ENCODE results near the gene CCDC57.
"Not testable (repeated sequence)": the region's sequence is repeated elsewhere in the genome, so short reads cannot be mapped to it uniquely, and the experiment has no call there.

Gene CCDC57

DNA sequence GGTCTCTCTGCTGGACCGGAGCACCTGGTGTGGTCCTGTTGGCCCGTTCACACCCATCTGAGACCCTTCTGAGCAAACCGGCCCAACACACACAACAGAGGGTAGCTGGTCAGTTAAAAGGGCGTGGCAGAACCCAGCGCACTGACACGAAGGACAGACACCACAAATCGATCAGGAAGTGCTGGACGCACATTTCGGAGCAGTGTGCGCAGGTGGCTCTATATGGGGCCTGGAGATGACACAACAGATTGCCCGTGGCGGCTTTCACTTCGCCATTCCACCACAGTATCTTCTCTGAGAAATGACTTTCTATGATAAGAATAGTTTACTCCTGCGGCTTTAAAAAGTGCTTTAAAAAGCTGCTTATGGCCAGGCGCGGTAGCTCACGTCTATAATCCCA, 12.5 kb downstream of the CCDC57 start:
- DNase-seq = peak in 1 of 5 experiments; percentile 44

DNA sequence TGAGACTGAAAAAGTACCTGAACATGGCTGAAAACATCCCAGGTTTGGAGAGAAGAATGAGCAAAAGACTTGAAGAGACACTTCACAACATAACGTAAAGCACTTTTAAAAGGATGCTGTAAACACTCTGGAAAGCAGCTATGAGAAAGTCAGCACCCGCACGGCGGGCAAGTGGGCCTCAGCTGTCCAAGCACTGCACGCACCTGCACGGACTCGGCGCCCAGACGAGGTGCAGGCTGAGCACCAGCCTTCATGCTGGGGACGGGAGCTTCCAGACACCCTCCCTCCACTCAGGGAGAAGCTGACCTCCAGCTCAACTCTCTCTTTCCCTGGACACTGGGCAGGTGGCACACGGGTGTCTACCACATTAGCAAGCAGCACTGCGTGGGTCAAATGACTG, 13.1 kb downstream of the CCDC57 start:
- no peak for DNase-seq

- peak in 1 of 5 experiments; percentile 59 for DNase-seq
Measured at GRCh38 chr17:82198092-82198491, 14.6 kb downstream of the CCDC57 start.

DNA sequence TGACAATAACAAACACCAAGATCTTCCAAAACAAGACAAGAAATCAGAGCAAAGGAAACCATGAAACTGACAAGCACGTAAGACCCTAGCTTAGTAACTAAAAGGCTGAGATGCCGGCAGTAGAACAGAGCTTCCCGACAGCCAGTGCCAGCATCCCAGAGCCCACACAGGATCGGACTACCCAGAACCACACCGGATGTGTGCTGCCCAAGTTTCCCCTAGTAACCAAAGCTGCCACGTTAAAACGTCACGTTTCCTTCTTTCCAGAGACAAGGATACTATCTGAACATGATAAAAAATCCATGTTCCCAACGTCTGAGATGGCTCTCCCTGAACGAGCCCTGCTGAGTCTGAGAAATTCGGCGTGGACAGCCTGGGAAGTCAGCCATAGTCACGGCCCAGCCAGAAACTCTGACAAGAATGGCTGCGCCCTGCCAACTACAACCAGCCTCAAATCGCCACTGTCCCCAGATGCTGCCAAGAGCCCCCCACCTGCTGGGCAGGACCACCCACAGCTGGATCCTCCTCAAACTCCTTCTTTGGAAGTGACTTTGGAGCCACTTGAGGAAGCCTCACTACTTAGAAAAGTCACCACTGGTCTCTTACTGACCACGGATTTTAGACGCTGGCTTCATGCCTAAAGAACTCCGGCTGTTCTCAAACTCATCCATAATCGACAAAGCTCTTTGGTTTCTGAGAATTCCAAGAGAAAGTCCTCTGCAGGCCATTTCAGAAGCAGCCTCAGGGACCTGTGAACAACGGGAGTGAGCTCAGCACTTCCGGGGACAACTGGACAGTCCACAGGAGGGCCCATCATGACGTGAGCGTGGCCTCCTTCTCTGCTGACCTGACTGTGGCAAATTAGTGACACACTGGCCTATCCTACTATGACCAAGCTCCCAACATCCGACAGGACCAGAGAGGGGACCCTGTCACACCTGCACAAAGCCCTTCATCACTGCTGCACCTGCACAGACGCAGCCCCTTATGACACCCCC, 16.7 kb downstream of the CCDC57 start:
- no peak for DNase-seq

DNA sequence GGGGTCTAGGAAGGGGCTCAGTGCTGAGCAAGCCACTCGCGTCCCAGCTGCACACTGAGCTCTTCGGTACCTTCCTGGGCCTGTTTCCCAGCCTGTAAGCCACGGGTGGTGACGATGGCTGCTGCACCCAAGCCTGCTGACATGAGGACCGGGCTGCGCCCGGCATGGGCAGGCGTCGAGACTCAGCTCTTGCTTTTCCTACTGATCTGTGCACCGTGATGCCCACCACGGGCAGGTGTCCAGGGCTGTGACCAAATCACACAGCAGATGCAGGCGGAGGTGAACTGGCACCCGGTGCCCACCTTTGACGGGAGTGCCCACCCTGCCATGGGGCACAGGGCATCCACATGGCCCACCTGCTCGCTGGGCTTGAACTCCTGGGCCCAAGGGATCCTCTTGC, 17.9 kb downstream of the CCDC57 start:
- DNase-seq = no peak

- no peak for DNase-seq
Measured at GRCh38 chr17:82193520-82194220, 19.0 kb downstream of the CCDC57 start.

GRCh38 chr17:82193050-82193449, 19.6 kb downstream of the CCDC57 start:
- DNase-seq = not testable (repeated sequence)

- DNase-seq = no peak
Measured at GRCh38 chr17:82188001-82188961, 24.4 kb downstream of the CCDC57 start.

GRCh38 chr17:82187500-82187899, 25.1 kb downstream of the CCDC57 start:
- no peak for DNase-seq

DNA sequence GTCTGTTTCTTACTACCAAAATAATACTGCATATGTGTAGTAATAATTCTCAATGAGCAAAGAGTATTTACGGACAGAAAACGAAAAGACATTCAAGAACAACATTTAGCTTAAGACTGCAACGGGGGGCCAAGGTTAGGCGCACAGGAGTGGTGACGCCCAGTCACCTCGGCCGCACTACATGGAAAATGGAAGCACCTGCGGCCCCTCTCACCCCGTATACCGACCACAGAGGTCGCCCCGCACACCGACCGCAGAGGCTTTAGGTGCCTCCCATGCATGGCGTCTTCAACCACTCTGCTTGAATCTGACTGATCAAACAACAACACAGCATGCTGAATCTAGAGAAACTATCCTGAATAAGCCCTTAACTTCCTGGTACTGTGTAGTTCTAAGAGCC, 26.4 kb downstream of the CCDC57 start:
- no peak for DNase-seq

GRCh38 chr17:82184761-82185160, 27.9 kb downstream of the CCDC57 start:
- no peak for DNase-seq

DNA sequence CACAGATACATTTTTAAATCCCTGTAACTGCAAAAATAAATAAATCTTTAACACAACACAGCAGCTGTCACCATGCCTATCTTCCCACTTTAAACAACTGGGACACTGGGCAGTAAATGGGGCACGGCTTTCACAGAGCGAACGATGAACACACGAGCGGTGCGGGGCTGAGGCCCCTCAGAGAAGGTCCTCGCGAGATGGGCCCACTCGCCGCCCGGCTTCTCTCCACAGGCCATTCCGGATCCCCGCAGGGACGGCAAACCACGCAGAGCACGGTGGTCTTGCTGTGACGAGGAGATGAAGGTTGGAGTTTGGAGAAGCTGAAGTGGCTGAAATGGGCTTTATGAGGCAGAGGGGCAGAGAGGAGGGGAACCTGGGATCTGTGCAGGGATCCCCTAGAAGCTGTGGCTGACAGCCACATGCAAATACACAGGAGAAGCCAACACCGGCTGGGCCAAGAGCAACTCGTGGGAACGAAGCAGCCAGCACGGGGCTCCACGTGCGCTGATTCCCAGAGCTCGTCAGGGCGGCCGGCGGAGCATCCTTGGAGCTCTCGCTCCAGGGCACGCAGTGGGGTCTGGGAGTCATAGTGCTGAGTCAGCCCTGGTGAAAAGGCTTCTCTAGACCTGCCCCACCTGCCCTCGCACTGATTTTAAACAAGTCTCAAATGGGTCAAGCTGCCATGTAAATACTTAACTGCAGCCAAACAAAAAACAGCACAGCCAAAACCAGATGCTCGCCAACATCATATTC, 31.7 kb downstream of the CCDC57 start:
- no peak for DNase-seq

DNA sequence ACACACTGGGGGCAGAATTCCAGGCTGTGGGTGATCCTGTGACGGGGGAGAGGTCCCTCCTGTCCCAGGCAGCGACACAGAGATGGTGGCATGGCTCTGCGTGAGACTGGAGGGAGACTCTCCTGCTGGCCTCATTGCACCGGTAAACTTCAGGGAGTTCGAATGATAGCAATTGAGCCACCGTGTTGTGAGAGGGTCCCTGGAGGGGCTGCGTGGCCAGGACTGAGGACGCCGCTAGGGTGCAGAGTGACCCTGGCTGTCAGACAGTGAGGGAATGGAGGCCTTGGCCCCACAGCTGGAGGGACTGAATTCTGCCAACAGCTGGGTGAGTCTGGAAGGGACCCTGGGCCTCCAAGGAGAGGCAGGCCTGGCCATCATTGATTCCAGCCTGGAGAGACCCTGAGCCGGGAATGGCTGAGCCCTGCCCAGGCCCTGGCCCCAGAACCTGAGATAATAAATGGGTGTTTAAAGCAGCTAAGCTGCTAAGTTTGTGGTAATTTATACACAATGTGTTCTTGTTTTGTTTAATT, 32.6 kb downstream of the CCDC57 start:
- no peak for DNase-seq

- no peak for DNase-seq
Measured at GRCh38 chr17:82179412-82179811, 33.2 kb downstream of the CCDC57 start.

GRCh38 chr17:82178499-82179261, 34.0 kb downstream of the CCDC57 start:
- no peak for DNase-seq

- DNase-seq = no peak
Measured at GRCh38 chr17:82177761-82178498, 34.7 kb downstream of the CCDC57 start.

- no peak for DNase-seq
Measured at GRCh38 chr17:82177276-82177675, 35.4 kb downstream of the CCDC57 start.

GRCh38 chr17:82175951-82176350, 36.7 kb downstream of the CCDC57 start:
- no peak for DNase-seq

- DNase-seq = no peak
Measured at GRCh38 chr17:82175201-82175600, 37.4 kb downstream of the CCDC57 start.

All from T-helper 2 cell (primary cell).